DND-41 (cell line): Measurements from ENCODE around the gene DLG2.

Experiments used
- EZH2 ChIP-seq: IDR thresholded peaks from 3 replicates; pipeline ENCODE4 v1.6.1; 2012; ENCODE audit warnings: borderline replicate concordance, low read depth, mild to moderate bottlenecking, moderate library complexity, low read length, inconsistent platforms; ENCODE audit not compliant: severe bottlenecking
- TF ChIP-seq, protein P1 (sequence below): IDR thresholded peaks from 2 replicates; pipeline ENCODE4 v1.5.1; 2012; ENCODE audit warnings: borderline replicate concordance, low read length, moderate library complexity, mild to moderate bottlenecking; ENCODE audit not compliant: poor library complexity, severe bottlenecking; ENCODE audit errors: extremely low read depth

DNA sequence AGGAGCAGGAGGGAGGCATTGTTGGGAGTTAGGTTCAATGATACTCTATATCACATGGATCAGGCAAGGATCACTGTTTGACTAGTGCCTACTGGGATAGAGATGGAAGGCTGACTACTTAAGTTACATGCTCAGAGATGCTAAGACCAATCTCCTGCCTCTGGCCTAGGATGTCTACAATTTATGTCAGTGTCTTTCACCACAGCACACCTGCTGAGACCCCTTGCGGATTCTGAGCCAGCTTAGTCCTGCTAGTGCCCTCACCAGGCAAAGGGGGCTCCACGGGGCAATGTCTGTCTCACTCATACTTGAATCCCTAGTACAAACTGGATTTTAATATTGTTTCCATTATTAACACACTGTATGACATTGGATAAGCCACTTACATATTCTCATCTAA lies 732.5 kb downstream of the DLG2 start:
- TF ChIP-seq, protein P1, sequence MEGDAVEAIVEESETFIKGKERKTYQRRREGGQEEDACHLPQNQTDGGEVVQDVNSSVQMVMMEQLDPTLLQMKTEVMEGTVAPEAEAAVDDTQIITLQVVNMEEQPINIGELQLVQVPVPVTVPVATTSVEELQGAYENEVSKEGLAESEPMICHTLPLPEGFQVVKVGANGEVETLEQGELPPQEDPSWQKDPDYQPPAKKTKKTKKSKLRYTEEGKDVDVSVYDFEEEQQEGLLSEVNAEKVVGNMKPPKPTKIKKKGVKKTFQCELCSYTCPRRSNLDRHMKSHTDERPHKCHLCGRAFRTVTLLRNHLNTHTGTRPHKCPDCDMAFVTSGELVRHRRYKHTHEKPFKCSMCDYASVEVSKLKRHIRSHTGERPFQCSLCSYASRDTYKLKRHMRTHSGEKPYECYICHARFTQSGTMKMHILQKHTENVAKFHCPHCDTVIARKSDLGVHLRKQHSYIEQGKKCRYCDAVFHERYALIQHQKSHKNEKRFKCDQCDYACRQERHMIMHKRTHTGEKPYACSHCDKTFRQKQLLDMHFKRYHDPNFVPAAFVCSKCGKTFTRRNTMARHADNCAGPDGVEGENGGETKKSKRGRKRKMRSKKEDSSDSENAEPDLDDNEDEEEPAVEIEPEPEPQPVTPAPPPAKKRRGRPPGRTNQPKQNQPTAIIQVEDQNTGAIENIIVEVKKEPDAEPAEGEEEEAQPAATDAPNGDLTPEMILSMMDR, result no peak
- TF ChIP-seq EZH2, result no peak
